GM19240 (cell line): ENCODE results near the gene SAMD8.
"Not testable (repeated sequence)": the region's sequence is repeated elsewhere in the genome, so short reads cannot be mapped to it uniquely, and the experiment has no call there.

Experiments
- DNase-seq: peaks from one replicate; pipeline ENCODE4 v3.0.0; 2011; ENCODE audit warnings: low spot score; ENCODE audit not compliant: insufficient read length

The SAMD8 gene

DNA sequence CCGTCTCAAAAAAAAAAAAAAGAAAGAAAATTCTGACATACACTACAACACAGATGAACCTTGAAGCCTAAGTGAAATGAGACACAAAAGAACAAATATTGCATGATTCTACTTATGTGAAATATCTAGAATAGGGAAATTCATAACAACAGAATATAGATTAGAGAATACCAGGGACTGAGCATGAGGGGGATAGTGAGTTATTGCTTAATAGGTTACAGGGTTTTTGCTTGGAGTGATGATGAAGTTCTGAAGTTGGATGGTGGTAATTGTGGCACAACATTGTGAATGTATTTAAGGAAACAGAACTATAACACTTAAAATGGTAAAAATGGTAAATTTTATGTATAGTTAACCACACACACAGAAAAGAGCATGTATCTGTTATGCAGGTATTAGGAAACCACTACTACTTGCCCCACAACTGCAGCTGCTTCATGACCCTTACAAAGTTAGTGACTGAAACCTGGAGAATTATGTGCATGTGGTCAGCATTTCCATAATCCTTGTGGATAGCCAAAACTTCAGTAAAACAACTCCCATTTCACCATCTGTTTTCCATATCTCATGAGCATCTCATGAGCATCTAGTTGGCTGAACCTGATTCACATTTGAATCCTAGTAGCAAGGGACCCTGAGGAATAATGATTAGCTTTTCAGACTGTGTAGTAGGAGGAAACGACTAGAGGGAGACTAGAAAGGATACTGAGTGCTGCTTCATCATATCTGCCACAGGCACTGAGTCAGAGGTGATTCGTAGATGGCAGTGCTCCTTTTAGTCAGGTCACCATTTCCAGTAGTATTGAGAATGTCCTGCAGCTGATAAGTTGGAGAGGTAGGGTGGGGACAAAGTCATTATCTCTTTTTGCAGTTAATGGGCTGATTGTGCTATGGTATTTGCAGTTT, 26.3 kb downstream of the SAMD8 start:
- DNase-seq = no peak

DNA sequence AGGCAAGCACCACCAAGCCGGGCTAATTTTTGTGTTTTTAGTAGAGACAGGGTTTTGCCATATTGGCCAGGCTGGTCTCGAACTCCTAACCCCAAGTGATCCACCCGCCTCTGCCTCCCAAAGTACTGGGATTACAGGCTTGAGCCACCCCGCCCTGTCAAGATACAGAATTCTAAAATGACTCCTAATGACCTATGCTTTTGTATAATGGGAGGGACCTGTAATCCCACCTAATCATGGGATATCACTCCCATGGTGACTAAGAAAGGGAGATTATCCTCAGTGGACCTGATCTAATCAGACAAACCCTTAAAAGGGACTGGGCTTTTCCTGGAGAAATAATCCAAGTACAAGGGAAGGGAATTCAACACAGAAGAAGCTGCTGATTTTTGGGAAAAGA, 28.8 kb downstream of the SAMD8 start:
- DNase-seq = no peak

DNA sequence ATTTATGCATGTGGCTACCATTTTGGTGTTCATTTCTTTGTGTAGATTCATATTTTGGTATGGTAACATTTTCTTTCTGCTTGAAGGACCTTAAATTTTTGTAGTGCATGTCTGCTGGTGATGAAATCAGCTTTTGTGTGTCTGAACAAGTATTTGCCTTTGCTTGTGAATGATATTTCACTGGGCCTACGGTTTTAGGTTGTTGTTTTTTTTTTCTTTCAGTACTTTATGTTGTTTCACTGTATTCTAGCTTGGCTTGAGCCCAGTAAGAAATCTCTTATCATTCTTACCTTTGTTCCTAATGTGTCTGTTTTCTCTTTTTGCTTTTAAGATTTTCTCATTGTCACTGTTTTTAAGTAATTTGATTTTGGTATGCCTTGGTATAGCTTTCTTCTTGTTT, 31.9 kb downstream of the SAMD8 start:
- no peak for DNase-seq

DNA sequence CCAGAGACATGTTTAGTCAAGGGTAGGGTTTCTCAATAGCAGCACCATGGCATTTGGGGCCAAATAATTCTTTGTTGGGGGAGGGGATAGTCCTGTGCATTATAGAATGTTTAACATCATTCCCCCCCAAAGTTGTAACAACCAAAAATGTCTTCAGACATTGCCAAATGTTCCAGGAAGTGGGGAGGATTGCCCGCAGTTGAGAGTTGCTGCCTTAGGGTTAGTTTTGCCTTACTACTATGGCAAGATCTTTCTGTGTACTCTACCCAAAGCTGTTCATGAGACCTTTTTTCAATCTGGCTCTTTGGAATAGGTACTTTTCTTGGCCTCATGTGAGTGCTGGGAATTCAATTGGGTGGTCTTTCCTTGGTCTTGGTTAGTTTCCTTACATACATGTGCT, 34.1 kb downstream of the SAMD8 start:
- no peak for DNase-seq

DNA sequence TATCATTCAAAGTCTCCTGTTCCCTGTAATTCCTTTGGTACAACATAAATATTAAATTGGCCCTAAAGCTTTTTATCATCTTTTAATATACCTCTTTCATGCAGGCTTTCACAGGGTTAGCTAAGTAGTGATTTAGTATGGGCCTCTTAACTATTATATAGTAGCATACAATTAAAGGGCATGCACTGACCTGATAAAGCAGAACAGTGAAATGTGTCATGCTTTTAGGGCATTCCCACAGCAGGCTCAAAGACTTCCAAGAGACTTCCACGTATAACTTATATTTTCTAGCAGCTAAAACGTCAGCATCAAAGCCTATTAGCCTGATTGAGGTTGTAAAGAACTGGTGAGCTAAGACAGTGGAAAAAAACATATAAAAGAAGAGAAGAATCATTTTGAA, 35.3 kb downstream of the SAMD8 start:
- DNase-seq = no peak

DNA sequence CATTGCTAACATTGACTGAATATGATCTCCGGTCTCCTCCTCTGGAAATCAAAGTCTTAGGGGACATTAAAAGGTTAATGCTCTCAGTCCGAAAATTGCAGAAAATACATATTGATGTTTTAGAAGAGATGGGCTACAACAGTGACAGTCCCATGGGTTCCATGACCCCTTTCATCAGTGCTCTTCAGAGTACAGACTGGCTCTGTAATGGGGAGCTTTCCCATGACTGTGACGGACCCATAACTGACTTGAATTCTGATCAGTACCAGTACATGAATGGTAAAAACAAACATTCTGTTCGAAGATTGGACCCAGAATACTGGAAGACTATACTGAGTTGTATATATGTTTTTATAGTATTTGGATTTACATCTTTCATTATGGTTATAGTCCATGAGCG, 39.2 kb downstream of the SAMD8 start:
- DNase-seq = no peak

DNA sequence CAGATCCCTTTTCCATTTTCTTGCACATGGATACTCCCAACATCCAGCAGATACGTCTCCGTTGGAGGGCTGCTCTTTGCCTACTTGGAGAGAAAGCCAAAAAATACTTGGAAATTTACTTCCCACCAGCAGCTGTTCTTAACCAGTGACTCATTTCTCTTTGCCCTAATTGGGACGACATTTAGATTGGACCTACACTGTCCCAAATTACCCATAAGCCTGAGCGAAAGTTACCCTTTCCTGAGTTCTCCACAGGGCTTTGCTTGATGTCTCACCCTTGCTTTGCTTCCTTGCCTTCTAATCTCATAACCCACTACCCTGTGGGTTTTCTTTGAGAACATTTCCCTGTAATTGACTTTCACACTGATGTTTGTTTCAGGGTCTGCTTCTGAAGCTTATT, 48.1 kb downstream of the SAMD8 start:
- no peak for DNase-seq

DNA sequence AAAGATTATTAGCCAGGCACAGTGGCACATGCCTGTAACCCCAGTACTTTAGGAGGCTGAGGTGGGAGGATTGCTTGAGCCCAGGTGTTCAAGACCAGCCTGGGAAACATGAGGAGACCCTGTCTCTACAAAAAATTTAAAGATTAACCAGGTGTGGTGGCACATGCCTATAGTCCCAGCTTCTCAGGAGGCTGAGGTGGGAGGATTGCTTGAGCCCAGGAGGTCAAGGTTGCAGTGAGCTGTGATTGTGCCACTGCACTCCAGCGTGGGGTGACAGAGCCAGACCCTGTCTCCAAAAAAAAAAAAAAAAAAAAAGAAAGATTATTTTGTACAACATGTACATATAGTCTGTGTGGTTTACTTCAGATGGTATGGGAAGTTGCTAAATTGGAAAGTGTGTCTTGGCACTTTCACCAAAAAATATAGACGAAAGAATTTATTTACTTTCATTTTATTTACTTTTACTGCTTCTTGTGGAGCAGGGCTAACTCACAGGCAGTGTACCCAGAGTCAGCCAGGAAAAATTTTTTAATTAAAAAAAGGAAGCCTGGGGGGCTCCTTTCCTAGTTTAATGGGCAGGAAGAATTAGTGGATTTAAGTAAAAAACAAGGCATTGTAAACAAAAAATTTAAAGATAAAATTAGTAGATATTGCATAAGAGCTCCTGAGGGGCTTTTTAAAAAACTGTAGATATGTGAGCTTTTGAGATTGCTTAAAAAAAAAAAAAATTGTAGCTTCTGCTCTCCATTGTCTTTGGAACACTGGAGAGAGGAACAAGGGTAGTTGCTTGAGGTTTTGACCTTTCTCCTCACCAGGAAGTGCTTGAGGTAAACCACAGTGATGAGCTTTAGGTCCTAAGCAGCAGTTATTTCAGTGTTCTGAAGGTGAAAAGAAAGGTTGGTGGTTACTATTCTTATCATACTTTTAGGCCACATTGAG, 54.5 kb downstream of the SAMD8 start:
- peak; percentile 57 for DNase-seq

DNA sequence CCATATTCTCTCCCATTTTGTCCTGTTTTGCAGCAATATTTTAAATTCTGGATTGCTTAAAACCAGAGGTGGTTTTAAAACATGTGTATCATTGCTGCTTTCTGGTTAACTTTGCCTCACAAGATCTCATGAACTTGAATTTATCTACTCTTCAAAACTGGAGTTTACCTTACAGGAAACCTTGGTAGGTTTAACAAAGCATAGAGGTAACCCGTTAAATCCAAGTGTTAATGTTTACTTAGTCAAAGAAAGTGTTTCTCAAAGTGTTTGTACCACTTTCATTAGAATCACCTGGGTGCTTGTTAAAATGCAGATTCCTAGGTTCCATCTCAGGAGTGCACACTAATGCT, 55.1 kb downstream of the SAMD8 start:
- DNase-seq = no peak

DNA sequence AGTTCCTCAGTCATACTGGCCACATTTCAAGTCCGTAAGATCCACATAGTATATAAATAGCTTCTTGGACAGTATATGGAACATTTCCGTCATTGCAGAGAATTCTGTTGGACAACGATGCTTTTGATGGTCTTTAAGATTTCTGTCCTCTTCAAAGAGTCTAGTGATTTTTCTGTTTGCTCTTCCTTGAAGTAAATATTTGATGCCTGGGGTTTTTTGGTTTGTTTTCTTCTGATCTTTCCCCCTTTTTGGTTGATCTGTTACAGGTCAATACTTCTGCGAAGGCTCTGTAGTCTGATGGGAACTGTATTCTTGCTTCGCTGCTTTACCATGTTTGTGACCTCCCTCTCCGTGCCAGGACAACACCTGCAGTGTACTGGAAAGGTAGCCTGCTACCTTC, 56.8 kb downstream of the SAMD8 start:
- DNase-seq = no peak

DNA sequence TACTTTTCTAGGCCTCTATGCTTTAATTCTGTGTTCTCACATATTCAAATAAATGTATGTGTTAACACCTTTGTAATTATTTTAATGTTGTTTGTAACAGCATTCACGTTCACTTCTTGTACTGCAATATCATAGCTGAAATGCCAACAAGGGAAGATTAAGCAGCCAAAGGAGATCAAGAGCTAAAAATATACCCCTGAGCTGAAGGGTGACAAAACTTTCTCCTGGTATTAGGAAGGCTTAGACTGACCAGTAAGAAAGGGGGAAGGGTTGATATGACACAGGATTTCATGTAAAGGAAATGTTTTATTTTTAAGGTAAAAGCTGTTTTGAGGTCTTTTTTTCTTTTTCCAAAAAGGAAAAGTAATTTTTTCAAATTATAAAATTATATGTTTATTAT, 58.8 kb downstream of the SAMD8 start:
- DNase-seq = no peak

DNA sequence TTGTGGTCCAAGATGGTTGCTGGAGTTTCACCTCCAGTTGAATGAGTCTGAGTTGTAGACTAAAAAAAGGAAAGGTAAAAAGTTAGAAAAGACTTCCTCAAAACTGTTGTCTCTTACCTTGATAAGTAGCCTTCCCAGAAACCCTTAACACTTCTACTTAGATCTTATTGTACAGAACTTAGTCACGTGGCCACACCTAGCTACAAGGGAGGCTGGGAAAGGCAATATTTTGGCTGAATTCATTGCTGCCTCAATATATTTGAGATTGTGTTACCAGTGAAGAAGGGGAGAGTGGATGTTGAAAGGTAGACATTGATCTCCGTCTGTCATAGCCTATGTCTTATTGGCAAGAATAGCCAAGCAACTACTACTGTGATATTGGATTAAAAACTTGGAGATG, 63.6 kb downstream of the SAMD8 start:
- DNase-seq = no peak

DNA sequence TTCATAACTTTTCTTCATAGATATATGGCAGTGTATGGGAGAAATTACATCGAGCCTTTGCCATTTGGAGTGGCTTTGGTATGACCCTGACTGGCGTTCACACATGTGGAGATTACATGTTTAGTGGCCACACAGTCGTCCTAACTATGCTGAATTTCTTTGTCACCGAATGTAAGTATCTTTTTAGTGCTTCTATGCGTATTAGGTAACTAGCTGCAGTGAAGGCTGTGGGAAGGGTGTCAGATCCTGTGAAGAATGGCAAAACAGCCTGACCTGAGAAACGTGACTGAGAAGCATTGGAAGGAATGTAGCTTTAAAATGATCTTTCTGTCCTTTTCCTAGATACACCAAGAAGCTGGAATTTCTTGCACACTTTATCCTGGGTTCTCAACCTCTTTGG, 64.6 kb downstream of the SAMD8 start:
- no peak for DNase-seq

DNA sequence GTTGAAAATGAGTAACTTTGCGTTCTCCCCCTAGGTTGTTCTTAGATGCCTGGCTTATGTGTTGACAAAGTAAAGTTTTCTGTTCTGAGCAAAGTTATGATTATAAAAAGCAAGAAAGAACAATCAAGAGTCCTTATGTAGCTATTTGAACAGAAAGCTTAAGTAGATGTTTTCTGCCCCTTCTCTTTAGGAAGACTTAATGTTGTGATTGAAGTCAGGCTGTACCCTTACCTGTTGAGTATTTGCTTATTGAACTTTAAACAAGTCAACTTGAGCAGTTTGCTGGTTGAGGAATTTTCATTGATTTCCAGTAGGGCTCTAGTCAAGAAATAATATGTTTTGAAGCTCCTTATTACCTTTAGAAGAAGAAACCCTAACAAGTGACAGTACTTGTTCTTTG, 65.3 kb downstream of the SAMD8 start:
- no peak for DNase-seq

DNA sequence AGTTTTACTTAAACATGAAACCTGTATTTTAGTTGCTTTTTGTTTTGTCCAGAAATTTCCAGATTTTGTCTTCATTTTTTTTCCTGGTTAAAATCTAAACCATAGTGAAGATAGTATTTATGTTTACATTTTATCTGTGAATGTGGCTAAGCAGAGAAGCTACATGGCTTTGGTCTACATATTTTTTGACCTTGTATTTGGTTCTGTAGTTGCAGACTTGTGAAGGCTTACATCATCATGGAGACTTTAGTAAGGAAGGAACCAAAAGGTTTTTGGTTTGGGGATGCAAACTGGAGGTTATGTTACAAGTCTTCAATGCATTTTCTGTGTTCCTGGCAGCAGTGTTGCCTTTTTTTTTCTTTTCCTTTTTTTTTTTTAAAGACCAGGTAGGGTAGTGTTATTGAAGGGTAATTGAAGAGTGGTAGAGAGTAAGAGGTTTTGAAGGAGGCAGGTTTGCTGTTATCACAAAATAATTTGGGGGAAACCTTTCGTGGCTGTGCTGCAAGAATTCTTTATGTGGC, 68.3 kb downstream of the SAMD8 start:
- no peak for DNase-seq

DNA sequence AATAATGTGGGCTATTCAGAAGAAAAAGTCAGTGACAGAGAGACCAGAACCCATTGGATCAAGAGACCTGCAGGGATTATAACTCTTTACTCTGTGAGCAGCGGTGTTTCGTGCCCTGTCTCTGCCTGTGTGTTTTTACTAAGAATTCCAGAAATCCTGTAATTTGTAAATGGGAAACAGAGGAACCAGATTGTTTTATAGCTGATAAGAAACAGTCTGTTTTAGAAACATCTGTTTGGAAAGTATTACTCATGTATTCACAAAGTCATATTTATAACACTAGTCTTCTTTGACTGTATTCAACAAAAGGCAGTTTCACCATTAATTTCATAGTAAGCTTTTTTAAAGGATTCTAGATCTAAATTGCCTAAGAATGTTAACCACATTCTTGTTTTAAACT, 69.1 kb downstream of the SAMD8 start:
- DNase-seq = no peak

DNA sequence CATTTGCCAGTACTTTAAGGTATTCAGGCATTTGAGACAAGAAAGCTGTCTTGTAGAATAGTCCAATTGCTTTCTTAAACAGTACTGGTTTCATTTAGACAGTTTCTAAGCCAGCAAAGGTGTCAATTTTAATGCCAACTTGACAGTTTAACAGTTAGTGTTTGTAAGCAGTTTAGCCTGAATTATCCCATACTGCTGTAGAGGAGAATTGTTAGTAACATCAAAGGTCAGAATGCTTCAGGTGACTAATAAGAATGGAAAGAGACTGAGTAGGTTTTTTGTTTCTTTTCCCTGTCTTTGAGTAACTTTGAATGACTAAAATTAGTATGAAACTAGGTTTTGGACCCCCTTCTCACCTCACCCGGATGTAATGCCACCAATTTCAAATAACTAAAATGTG, 69.6 kb downstream of the SAMD8 start:
- DNase-seq = no peak

DNA sequence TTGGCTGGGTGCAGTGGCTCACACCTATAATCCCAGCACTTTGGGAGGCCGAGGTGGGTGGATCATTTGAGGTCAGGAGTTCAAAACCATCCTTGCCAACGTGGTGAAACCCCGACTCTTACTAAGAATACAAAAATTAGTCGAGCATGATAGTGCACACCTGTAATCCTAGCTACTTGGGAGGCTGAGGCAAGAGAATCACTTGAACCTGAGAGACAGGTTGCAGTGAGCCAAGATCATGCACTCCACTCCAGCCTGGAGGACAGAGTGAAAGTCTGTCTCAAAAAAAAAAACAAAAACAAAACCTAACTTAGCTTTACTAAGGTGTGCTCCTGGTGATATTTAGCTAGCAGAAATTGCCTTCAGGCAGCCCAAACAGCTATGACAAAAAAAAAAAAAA, 74.9 kb downstream of the SAMD8 start:
- DNase-seq = no peak

DNA sequence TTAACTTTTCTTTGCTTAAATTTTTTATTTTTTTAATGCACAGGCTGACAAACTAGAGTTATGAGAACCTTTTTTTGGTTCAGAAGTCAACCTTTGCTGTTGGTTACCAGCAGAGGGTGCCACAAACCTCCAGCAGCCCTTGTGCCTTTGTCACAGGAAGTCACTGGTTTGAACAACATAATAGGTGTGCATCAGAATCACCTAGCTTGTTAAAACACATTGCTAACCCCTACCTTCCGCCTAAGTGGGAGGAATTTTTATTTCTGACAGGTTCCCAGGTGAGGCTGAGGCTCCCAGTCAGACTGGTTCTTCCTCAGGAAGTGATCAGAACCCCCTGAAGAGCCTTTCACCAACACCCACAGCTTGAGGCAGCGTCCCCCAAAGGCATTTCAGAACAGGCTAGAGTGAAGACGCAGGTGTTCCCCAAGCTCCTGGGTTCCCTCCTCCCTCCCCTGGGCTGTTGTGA, 76.5 kb downstream of the SAMD8 start:
- DNase-seq = peak; percentile 22

DNA sequence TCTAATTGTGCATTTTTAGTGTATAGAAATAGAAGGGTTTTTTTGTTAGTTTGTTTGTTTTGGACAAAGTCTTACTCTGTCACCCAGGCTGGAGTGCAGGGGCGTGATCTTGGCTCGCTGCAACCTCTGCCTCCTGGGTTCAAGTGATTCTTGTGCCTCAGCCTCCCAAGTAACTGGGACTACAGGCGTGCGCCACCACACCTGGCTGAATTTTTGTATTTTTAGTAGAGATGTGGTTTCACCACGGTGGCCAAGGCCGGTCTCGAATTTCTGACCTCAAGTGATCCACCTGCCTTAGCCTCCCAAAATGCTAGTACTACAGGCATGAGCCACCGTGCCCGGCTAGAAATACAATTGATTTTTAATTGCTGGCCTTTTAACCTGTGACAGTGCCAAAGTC, 77.1 kb downstream of the SAMD8 start:
- DNase-seq = not testable (repeated sequence)

DNA sequence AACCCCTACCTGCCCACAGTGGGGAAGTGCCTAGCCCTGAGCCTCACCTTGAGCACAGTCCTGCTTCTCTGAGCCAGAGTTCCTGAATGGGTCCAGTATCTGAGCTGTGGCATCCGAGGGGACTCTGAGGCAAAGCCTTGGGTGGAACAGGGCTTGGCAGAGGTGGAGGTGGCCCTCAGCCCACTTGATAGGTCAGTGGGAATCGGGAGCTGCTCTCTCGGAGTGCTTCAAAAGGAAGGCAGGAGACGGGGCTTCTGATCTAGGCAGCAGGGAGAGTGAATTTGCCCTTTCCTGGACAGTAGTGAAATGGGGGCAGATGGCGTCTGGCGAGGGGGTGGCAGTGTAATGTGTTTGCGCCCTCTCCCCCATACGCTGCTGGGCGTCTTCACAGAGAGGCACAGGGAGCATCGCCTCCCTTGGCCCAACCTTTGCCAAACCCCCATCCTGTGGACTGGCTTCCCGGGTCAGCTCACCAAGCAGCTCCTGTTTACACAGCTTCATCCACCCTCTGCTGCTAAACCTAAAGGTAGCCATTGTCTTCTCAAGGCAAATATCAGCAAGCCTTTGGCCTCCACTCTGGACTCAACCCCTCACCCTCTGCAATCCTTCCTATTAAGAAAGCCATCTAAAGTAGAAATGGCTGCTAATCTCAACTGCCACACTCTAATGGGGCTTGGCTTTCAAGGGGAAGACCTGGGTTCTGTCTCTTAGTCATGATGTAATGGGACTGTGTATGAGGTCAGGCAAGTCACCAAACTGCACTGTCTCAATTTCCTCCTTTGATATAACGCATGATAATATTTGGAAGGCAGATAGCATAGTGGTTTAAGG, 78.0 kb downstream of the SAMD8 start:
- DNase-seq = no peak
